Duodenal mucosa (tissue), 2 donors: ENCODE measurements around the gene TJP3.

Experiments used
- H3K27ac ChIP-seq: one replicate; pipeline ENCODE4 v1.7.0; 2013; ENCODE audit warnings: low read depth, low read length
- H3K27me3 ChIP-seq, 2 donors: one replicate each; pipeline ENCODE4 v1.7.0; 2013; ENCODE audit warnings: low read length in 2 of 2, control low read depth in 1 of 2; ENCODE audit not compliant: insufficient read depth in 2 of 2, control insufficient read depth in 1 of 2
- H3K36me3 ChIP-seq, 2 donors: one replicate each; pipeline ENCODE4 v1.7.0; 2013; ENCODE audit warnings: low read length in 2 of 2, control low read depth in 1 of 2; ENCODE audit not compliant: insufficient read depth in 2 of 2, control insufficient read depth in 1 of 2
- H3K4me1 ChIP-seq, 2 donors: one replicate each; pipeline ENCODE4 v1.7.0; 2013; ENCODE audit warnings: low read length in 2 of 2, control low read depth in 1 of 2; ENCODE audit not compliant: insufficient read depth in 2 of 2, control insufficient read depth in 1 of 2
- H3K4me3 ChIP-seq, 2 donors: one replicate each; pipeline ENCODE4 v1.7.0; 2013; ENCODE audit warnings: low read length in 2 of 2, low read depth in 1 of 2
- H3K9ac ChIP-seq, 2 donors: one replicate each; pipeline ENCODE4 v1.7.0; 2013; ENCODE audit warnings: low read length in 2 of 2, low read depth in 1 of 2
- H3K9me3 ChIP-seq, 2 donors: one replicate each; pipeline ENCODE4 v1.7.0; 2013; ENCODE audit warnings: low read length in 2 of 2, control low read depth in 1 of 2; ENCODE audit not compliant: control insufficient read depth in 1 of 2

TJP3 gene

GRCh38 chr19:3798137-3798536, 90.0 kb downstream of the TJP3 start:
- H3K27ac ChIP-seq: no peak overlapping the region
- H3K27me3 ChIP-seq: peaks cover 10% of the 10 kb centered on the region in 2 donors
- H3K9ac ChIP-seq: no peak overlapping the region
- peaks cover 0 to 6% of the 10 kb centered on the region in 2 donors for H3K9me3 ChIP-seq
- H3K4me1 ChIP-seq: peaks cover 0 to 10% of the 10 kb centered on the region in 2 donors
- no peaks in the 10 kb centered on the region for H3K36me3 ChIP-seq
- no peak overlapping the region for H3K4me3 ChIP-seq
